ENCODE measurements around the gene TBC1D20. TPM values are rescaled to one million over a fixed set of nuclear protein-coding genes. Genes with fewer than 3 reads are reported as not detected.
A peak's percentile ranks its signal among the peaks of the same experiment; 100 is the strongest.
"Not testable (repeated sequence)": the region's sequence is repeated elsewhere in the genome, so short reads cannot be mapped to it uniquely, and the experiment has no call there.

TBC1D20 gene, protein sequence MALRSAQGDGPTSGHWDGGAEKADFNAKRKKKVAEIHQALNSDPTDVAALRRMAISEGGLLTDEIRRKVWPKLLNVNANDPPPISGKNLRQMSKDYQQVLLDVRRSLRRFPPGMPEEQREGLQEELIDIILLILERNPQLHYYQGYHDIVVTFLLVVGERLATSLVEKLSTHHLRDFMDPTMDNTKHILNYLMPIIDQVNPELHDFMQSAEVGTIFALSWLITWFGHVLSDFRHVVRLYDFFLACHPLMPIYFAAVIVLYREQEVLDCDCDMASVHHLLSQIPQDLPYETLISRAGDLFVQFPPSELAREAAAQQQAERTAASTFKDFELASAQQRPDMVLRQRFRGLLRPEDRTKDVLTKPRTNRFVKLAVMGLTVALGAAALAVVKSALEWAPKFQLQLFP
- total RNA-seq = 21.4 and 24.1 TPM in 2 replicates

DNA sequence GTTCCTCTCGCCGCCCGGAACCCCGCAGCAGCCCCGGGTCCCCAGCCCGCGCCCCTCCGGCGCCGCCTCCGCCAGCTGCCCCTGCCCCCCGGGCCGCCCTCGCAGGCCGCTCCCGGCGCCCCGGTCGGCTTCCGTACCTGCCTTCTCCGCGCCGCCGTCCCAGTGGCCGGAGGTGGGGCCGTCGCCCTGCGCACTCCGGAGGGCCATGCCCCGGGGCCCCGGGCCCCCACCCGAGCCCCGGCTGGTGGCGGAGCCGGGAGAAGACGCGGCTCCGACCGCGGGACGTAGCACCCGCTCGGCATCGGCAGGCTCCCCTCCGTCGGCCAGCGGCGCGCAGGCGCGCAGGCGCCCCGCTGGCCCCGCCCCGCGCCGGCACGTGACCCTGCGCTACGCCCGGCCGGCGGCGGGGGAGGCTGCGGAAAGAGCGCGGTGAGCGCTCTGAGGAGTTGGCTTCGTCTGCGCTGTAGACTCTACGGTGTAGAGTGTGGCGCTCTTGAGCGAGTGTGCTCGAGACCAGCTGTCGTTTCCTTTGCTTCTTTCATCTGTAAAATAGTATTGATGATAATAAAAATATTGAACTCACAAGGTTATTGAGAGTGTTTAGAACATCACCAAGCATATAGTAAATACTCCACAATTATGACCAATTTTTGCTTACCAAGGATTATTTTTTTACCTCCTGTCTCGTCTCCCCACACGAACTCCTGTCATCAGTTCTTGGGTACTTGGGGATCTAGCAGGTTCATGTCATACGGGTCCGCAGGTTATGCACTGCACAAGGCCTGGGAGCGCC lies at the start of gene TBC1D20:
TSS of gene TBC1D20 (minus strand) at position 335 of the 793 bp plus-strand sequence. CDS start at position 207, 128 bp downstream.
- POLR2A ChIA-PET = interaction anchor here (0.6 to 1.8 kb wide), 6 partner anchors 55 to 101 kb away, joined by 3 to 10 read pairs (median 4); partner anchors contain the start of gene RBCK1
- H3K4me1 Mint-ChIP-seq = peaks cover 24% of the 10 kb centered on the region
- H3K27ac Mint-ChIP-seq = peak within 1 kb of the TSS; percentile 89
- H3K9me3 Mint-ChIP-seq = no peaks in the 10 kb centered on the region
- DNase-seq (peak; percentile 91), ATAC-seq (ENCODE audit: low read depth) (peak; percentile 96)
- peaks cover 8% of the 10 kb centered on the region for H3K36me3 Mint-ChIP-seq (ENCODE audit: low read depth)
- TF ChIP-seq, protein P1, sequence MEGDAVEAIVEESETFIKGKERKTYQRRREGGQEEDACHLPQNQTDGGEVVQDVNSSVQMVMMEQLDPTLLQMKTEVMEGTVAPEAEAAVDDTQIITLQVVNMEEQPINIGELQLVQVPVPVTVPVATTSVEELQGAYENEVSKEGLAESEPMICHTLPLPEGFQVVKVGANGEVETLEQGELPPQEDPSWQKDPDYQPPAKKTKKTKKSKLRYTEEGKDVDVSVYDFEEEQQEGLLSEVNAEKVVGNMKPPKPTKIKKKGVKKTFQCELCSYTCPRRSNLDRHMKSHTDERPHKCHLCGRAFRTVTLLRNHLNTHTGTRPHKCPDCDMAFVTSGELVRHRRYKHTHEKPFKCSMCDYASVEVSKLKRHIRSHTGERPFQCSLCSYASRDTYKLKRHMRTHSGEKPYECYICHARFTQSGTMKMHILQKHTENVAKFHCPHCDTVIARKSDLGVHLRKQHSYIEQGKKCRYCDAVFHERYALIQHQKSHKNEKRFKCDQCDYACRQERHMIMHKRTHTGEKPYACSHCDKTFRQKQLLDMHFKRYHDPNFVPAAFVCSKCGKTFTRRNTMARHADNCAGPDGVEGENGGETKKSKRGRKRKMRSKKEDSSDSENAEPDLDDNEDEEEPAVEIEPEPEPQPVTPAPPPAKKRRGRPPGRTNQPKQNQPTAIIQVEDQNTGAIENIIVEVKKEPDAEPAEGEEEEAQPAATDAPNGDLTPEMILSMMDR (IDR thresholded peaks at IDR 0.05) = no peak
- intact Hi-C loops (cut with micrococcal nuclease) = loop anchor here (1.0 to 2.0 kb wide), 6 partner anchors 17 to 108 kb away; partner anchors contain the start of gene CSNK2A1
- peak within 1 kb of the TSS; percentile 93 for H3K4me3 Mint-ChIP-seq
- CTCF ChIA-PET = interaction anchor here (1.8 kb wide), 1 partner anchor 16 kb away, joined by 5 read pairs; no protein-coding TSS in a partner anchor
- peaks cover 2% of the 10 kb centered on the region for H3K27me3 Mint-ChIP-seq

DNA sequence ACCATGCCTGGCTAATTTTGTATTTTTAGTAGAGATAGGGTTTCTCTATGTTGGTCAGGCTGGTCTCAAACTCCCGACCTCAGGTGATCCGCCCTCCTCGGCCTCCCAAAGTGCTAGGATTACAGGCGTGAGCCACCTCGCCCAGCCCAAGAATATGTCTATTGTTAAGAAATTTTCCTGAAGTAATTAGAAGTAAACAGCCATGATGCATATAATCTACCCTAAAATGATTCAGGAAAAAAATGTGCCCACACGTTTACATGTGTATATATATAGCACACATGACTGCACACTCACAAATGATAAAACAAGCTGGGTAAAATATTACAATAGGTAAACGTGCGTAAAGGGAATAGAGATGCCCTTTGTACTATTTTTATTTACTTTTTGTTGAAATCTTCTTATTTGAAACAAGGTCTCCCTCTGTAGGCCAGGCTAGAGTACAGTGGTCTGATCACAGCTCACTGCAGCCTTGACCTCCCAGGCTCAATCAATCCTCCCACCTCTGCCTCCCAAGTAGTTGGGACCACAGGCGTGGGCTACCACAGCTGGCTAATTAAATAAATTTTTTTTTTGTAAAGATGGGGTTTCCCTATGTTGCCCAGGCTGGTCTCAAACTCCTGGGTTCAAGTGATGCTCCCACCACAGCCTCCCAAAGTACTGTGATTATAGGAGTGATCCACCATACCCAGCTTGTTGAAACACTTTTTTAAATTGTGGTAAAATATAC lies 48.2 kb upstream of the TBC1D20 start:
- CTCF ChIA-PET = not testable (repeated sequence)
- H3K36me3 Mint-ChIP-seq (ENCODE audit: low read depth) = peaks cover 55% of the 10 kb centered on the region

DNA sequence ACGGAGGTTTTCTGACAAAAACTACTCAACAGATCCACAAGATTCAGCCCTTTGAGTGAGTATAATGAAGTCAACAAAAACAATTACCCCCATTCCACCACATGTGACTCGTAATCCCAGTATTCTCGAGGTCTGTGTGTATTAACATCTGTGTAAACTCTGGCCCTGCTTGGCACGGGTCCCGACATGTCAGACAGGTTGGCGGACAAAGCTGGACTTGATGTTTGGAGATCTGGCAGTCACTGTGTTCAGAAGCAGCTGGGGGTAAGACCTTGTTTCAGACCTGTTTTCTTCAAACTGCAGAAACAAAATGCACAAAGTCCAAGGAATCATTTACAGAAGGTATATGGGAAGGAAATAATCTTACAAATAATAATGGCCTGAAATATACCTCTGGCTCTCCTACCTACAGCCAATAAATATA lies 46.0 kb upstream of the TBC1D20 start:
- DNase-seq; ATAC-seq (ENCODE audit: low read depth); POLR2A ChIA-PET; H3K4me3 Mint-ChIP-seq; intact Hi-C loops (cut with micrococcal nuclease); H3K9me3 Mint-ChIP-seq; H3K27me3 Mint-ChIP-seq; H3K27ac Mint-ChIP-seq: not testable (repeated sequence)
- CTCF ChIA-PET = interaction anchor here (1.1 kb wide), 1 partner anchor 137 kb away, joined by 4 read pairs; no protein-coding TSS in a partner anchor
- Mint-ChIP-seq H3K36me3 (ENCODE audit: low read depth) (peaks cover 50% of the 10 kb centered on the region), H3K4me1 (peaks cover 39% of the 10 kb centered on the region)

More for the DNA sequence above, 48.2 kb upstream of the TBC1D20 start:
- ATAC-seq (ENCODE audit: low read depth); intact Hi-C loops (cut with micrococcal nuclease); H3K9me3 Mint-ChIP-seq; H3K4me3 Mint-ChIP-seq; H3K27me3 Mint-ChIP-seq; H3K27ac Mint-ChIP-seq; DNase-seq: not testable (repeated sequence)
- POLR2A ChIA-PET = interaction anchor here (0.5 kb wide), 1 partner anchor 120 kb away, joined by 8 read pairs; no protein-coding TSS in a partner anchor
- H3K4me1 Mint-ChIP-seq = peaks cover 58% of the 10 kb centered on the region

DNA sequence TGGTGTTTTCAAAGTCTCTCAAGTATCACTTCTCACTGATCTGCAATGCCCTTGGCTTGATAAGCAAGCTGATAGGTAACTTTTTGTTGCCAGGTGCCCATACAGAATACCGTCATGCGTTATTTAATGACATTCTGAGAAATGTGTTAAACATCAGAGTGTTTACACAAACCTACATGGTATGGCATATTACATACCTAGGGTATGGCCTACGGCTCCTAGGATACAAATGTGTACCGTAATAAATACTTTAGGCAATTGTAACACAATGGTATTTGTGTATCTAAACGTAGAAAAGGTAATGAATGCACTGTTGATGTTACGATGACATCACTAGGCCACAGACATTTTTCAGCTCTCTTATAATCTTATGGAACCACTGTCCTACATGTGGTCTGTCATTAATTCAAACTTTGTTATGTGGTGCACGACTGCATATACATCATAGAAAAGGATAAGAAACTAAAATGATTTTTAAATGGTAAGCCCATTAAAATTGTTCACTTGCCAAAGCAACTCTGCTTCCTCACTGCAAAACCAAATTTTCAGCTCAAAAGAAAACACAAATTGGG lies 45.5 kb upstream of the TBC1D20 start:
- ATAC-seq (ENCODE audit: low read depth) = no peak

DNA sequence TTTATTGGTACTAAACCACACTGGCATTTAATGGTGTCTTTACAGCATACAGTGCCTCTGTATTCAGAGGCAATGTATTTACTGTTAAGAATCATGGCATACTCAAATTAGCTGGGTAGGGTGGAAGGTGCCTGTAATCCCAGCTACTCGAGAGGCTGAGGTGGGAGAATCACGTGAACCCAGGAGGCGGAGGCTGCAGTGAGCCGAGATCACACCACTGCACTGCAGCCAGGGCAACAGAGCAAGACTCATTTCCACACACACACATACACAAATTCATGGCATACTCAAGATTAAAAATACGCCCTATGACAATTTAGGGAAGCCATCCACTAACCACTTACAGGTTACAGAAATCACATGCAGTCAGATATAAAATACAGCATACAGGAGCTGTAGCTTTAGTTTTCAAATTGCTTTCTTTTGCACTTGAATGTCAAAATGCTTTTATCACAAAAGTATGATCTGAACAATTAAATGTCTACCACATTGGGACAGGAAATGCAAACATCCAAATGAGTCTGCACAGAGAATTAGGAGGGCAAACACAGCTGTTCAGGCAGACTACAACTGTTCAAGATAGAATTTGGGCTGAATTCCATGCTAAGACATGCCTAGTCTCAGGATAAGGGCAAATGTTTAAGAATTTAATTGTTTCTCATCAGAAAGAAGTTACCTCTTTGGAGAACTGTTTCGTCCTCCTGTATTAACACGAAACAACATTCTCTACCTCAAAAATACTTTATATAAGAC lies 44.8 kb upstream of the TBC1D20 start:
- peaks cover 27% of the 10 kb centered on the region for H3K4me1 Mint-ChIP-seq
- ChIA-PET CTCF (no interaction called here), POLR2A (no interaction called here)
- TF ChIP-seq, protein P1 (IDR thresholded peaks at IDR 0.05) = no peak
- ATAC-seq (ENCODE audit: low read depth) (no peak), DNase-seq (no peak)
- H3K9me3 Mint-ChIP-seq = no peaks in the 10 kb centered on the region
- H3K36me3 Mint-ChIP-seq (ENCODE audit: low read depth) = peaks cover 62% of the 10 kb centered on the region
- H3K27me3 Mint-ChIP-seq = no peaks in the 10 kb centered on the region
- no peak overlapping the region for H3K4me3 Mint-ChIP-seq
- intact Hi-C loops (cut with micrococcal nuclease) = no loop called here
- no peak overlapping the region for H3K27ac Mint-ChIP-seq

More for the DNA sequence above, 45.5 kb upstream of the TBC1D20 start:
- intact Hi-C loops (cut with micrococcal nuclease) = no loop called here
- Mint-ChIP-seq H3K9me3 (no peaks in the 10 kb centered on the region), H3K27ac (no peak overlapping the region), H3K4me3 (no peak overlapping the region), H3K36me3 (ENCODE audit: low read depth) (peaks cover 55% of the 10 kb centered on the region), H3K27me3 (no peaks in the 10 kb centered on the region), H3K4me1 (peaks cover 33% of the 10 kb centered on the region)
- no peak for DNase-seq
- TF ChIP-seq, protein P1 (IDR thresholded peaks at IDR 0.05) = no peak
- ChIA-PET POLR2A (no interaction called here), CTCF (no interaction called here)
